ENCODE data around the gene MAP6.
"Not testable (repeated sequence)": the region's sequence is repeated elsewhere in the genome, so short reads cannot be mapped to it uniquely, and the experiment has no call there.

The MAP6 gene

GRCh38 chr11:75668451-75669297 is at the start of gene MAP6:
Gene MAP6 (minus strand): TSS chr11:75669038. CDS start chr11:75668369, 669 bp downstream.
- peak; percentile 31 for DNase-seq

GRCh38 chr11:75717608-75718418 is 49.0 kb upstream of the MAP6 start, which contains the start of gene MOGAT2:
Gene MOGAT2 (plus strand): TSS chr11:75717838. CDS start chr11:75717889, 51 bp downstream.
- DNase-seq, result no peak

GRCh38 chr11:75716659-75717058 is 47.8 kb upstream of the MAP6 start:
- no peak for DNase-seq

GRCh38 chr11:75715688-75716087 is 46.9 kb upstream of the MAP6 start:
- DNase-seq, result no peak

GRCh38 chr11:75714211-75714610 is 45.4 kb upstream of the MAP6 start:
- no peak for DNase-seq

GRCh38 chr11:75706260-75706729 is 37.5 kb upstream of the MAP6 start:
- peak; percentile 77 for DNase-seq

GRCh38 chr11:75705541-75705940 is 36.7 kb upstream of the MAP6 start:
- DNase-seq, result no peak

- DNase-seq, result no peak
These were observed 34.9 kb upstream of the MAP6 start for GRCh38 chr11:75703695-75704237.

GRCh38 chr11:75700940-75701339 is 32.1 kb upstream of the MAP6 start:
- DNase-seq, result no peak

- no peak for DNase-seq
These were observed 29.2 kb upstream of the MAP6 start for GRCh38 chr11:75697906-75698581.

- no peak for DNase-seq
These were observed 23.0 kb upstream of the MAP6 start for GRCh38 chr11:75691804-75692203.

- no peak for DNase-seq
These were observed 21.2 kb upstream of the MAP6 start for GRCh38 chr11:75689863-75690609.

GRCh38 chr11:75683856-75684255 is 15.0 kb upstream of the MAP6 start:
- not testable (repeated sequence) for DNase-seq

- no peak for DNase-seq
These were observed 10.7 kb upstream of the MAP6 start for GRCh38 chr11:75679566-75679965.

GRCh38 chr11:75678620-75679259 is 9.9 kb upstream of the MAP6 start:
- no peak for DNase-seq

GRCh38 chr11:75677909-75678308 is 9.1 kb upstream of the MAP6 start:
- DNase-seq, result no peak

- no peak for DNase-seq
These were observed 8.4 kb upstream of the MAP6 start for GRCh38 chr11:75677275-75677674.

- DNase-seq, result no peak
These were observed 5.2 kb upstream of the MAP6 start for GRCh38 chr11:75673977-75674582.

- DNase-seq, result peak; percentile 77
These were observed 897 bp downstream of the MAP6 start for GRCh38 chr11:75667831-75668450.

- no peak for DNase-seq
These were observed 1.5 kb downstream of the MAP6 start for GRCh38 chr11:75667255-75667830.
